AG09309 (cell line): Measurements from ENCODE around the gene GAS6.

ENCODE experiments used
- DNase-seq: peaks from one replicate; pipeline ENCODE4 v3.0.0-alpha.2; 2010; ENCODE audit warnings: low read depth
- H3K4me3 ChIP-seq: 2 replicates; pipeline ENCODE4 v1.5.1; 2011; ENCODE audit warnings: mild to moderate bottlenecking, low read depth, low read length, moderate library complexity; ENCODE audit not compliant: control insufficient read depth
- CTCF ChIP-seq: IDR thresholded peaks from 2 replicates; pipeline ENCODE4 v1.5.1; 2011; ENCODE audit warnings: mild to moderate bottlenecking, low read depth, low read length, inconsistent platforms; ENCODE audit not compliant: insufficient read depth, control insufficient read depth; ENCODE audit errors: missing control alignments

The GAS6 gene

GRCh38 chr13:113774177-113775107, 89.4 kb downstream of the GAS6 start:
- no peak for DNase-seq
- H3K4me3 ChIP-seq = no peak overlapping the region
- no peak for TF ChIP-seq CTCF

- DNase-seq = no peak
- no peak overlapping the region for H3K4me3 ChIP-seq
- no peak for TF ChIP-seq CTCF
Observed at GRCh38 chr13:113771709-113772331, 92.1 kb downstream of the GAS6 start.

GRCh38 chr13:113770937-113771336, 92.9 kb downstream of the GAS6 start:
- no peak for DNase-seq
- H3K4me3 ChIP-seq = no peak overlapping the region
- TF ChIP-seq CTCF = no peak
